Gastrocnemius medialis (tissue), 4 donors: ENCODE measurements around the gene OSGIN1. TPM values are rescaled to one million over a fixed set of nuclear protein-coding genes. Genes with fewer than 3 reads are reported as not detected.

ENCODE experiments used
- ATAC-seq, 2 donors: fragments of 150-250 bp; one replicate each; pipeline ENCODE4 v1.9.1; 2016
- DNase-seq, 2 donors: peaks; one replicate each; pipeline ENCODE4 v3.0.0-alpha.2; 2019
- H3K27ac ChIP-seq, 4 donors: fragments of 200-600 bp; sonication (generic); 1 replicate in 1 of 4; 2 replicates in 3 of 4; pipeline ENCODE4 v1.5.1; 2016 to 2018; ENCODE audit warnings: mild to moderate bottlenecking in 2 of 4, moderate library complexity in 1 of 4
- H3K27me3 ChIP-seq, 3 donors: fragments of 200-600 bp; sonication (generic) in 2 of 3; 1 replicate in 1 of 3; 2 replicates in 2 of 3; pipeline versions ENCODE4 v1.5.1 to v1.6.0; 2016 to 2019; ENCODE audit warnings: mild to moderate bottlenecking in 1 of 3, moderate library complexity in 1 of 3
- H3K36me3 ChIP-seq, 2 donors: fragments of 200-600 bp; sonication (generic) in 1 of 2; one replicate each; pipeline ENCODE4 v1.5.1; 2017 to 2018
- H3K4me1 ChIP-seq, 2 donors: fragments of 200-600 bp; sonication (generic) in 1 of 2; one replicate each; pipeline ENCODE4 v1.5.1; 2016 to 2017; ENCODE audit warnings: mild to moderate bottlenecking in 2 of 2
- H3K4me3 ChIP-seq, 4 donors: fragments of 200-600 bp; sonication (generic) in 3 of 4; 1 replicate in 1 of 4; 2 replicates in 3 of 4; pipeline ENCODE4 v1.5.1; 2016 to 2019; ENCODE audit warnings: mild to moderate bottlenecking in 2 of 4
- H3K9me3 ChIP-seq, 3 donors: fragments of 200-600 bp; sonication (generic) in 2 of 3; 1 replicate in 1 of 3; 2 replicates in 2 of 3; pipeline ENCODE4 v1.5.1; 2016 to 2019
- POLR2A ChIP-seq, 2 donors: fragments of 450-650 bp; IDR thresholded peaks; one replicate each; pipeline ENCODE4 v1.6.1; 2017; ENCODE audit warnings: antibody characterized with exemption in 2 of 2, mild to moderate bottlenecking in 2 of 2, moderate library complexity in 2 of 2
- in situ Hi-C, 4 donors: fragments of 200-750 bp; cut with MboI; loops; one replicate each; pipeline versions ENCODE4 v1.15.0 to v1.8.0; 2017; ENCODE audit warnings: low sequenced_read_pairs in 4 of 4
- intact Hi-C: fragments of 100-400 bp; cut with DNase I; formaldehyde crosslinking; loops from one replicate; pipeline ENCODE4 v1.15.1; 2023; ENCODE audit warnings: low total_unique reads
- total RNA-seq, 4 donors: library from RNA; depleted of rRNA; stranded (reverse); fragments of >200 nt; gene quantifications; one replicate each; pipeline versions ENCODE4 v1.1.0 to v1.2.3, GENCODE V29; 2016
- TF ChIP-seq, protein P1 (sequence below), 5 experiments: fragments of 450-650 bp in 3 of 5; fragments of 200-600 bp in 2 of 5; sonication (generic) in 2 of 5; IDR thresholded peaks in 4 of 5; conservative IDR thresholded peaks in 1 of 5; 1 replicate in 4 of 5; 2 replicates in 1 of 5; pipeline ENCODE4 v1.5.1; 2016 to 2019; ENCODE audit warnings: antibody characterized with exemption in 5 of 5, mild to moderate bottlenecking in 3 of 5, moderate library complexity in 3 of 5

The OSGIN1 gene, protein sequence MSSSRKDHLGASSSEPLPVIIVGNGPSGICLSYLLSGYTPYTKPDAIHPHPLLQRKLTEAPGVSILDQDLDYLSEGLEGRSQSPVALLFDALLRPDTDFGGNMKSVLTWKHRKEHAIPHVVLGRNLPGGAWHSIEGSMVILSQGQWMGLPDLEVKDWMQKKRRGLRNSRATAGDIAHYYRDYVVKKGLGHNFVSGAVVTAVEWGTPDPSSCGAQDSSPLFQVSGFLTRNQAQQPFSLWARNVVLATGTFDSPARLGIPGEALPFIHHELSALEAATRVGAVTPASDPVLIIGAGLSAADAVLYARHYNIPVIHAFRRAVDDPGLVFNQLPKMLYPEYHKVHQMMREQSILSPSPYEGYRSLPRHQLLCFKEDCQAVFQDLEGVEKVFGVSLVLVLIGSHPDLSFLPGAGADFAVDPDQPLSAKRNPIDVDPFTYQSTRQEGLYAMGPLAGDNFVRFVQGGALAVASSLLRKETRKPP
- total RNA-seq, result 10 to 100 TPM in 3 of 4 donors, 1 to 10 TPM in 1; 9.6 to 24.9 (median 13.2) TPM

DNA sequence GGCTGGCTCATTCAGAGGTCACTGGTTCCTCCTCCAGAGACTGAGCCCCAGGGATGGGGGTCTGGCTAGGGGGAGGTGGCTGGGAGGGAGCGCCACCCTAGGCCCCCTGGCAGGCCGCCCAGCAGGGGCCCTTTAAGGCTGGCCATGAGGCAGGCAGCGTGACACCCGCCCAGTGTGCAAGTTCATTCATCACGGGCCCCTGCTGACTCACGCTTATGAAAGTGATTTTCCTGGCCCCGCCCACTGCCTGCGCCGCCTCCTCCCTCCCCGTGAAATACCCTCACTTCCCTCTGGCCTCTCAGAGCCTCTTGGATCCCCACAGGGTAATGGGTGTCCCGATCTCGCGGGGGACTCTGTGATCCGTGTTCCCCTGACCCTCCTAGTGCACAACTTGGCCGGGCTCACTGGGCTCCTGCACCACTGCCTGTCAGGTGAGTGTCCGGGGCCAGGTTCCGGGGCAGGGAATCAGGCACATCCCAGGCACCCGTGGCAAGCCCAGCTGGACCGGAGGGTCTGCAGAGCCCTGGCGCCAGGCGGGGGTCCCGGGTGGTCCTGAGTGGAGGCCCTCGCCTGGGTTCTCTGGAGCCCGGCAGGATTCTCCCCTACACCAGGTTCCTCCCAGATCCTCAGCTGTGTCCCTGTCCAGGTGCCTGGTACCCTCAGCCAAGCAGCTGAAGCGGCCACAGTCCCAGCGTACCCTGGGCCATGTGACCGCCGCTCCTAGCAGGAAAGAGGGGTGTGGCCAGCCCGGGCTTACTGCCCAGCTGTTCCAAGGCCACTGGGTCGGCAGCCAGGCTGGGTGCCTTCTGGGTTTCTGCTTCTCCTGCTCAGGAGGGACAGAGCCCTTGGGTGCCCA is at the start of gene OSGIN1:
Gene OSGIN1 (plus strand): TSS at position 301 of the 856 bp plus-strand sequence. CDS start 4,432 bp downstream, outside the sequence.
- TF ChIP-seq POLR2A (IDR thresholded peaks at IDR 0.05), result peak; percentile 95 to 96
- TF ChIP-seq, protein P1, sequence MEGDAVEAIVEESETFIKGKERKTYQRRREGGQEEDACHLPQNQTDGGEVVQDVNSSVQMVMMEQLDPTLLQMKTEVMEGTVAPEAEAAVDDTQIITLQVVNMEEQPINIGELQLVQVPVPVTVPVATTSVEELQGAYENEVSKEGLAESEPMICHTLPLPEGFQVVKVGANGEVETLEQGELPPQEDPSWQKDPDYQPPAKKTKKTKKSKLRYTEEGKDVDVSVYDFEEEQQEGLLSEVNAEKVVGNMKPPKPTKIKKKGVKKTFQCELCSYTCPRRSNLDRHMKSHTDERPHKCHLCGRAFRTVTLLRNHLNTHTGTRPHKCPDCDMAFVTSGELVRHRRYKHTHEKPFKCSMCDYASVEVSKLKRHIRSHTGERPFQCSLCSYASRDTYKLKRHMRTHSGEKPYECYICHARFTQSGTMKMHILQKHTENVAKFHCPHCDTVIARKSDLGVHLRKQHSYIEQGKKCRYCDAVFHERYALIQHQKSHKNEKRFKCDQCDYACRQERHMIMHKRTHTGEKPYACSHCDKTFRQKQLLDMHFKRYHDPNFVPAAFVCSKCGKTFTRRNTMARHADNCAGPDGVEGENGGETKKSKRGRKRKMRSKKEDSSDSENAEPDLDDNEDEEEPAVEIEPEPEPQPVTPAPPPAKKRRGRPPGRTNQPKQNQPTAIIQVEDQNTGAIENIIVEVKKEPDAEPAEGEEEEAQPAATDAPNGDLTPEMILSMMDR (IDR thresholded peaks at IDR 0.05 in 4 of 5, conservative IDR thresholded peaks at IDR 0.05 in 1 of 5), result peak in 1 of 5 experiments; percentile 7
- Histone ChIP-seq H3K27me3 (no peaks in the 10 kb centered on the region), H3K4me3 (peak within 1 kb of the TSS; percentile 66 to 88 (median 77)), H3K27ac (peak within 1 kb of the TSS; percentile 93 to 100 (median 97)), H3K9me3 (no peaks in the 10 kb centered on the region), H3K36me3 (peaks cover 0 to 13% of the 10 kb centered on the region in 2 donors), H3K4me1 (peaks cover 32 to 48% of the 10 kb centered on the region in 2 donors)
- peak; percentile 85 to 89 for ATAC-seq
- in situ Hi-C loops (loop anchor here (10.0 to 25.0 kb wide), 7 partner anchors 109 to 534 kb away; partner anchors contain the start of genes TAF1C (in 2 of the 4), ADAD2 (in 1 of the 4) and HSBP1 (in 1 of the 4)), intact Hi-C loops (loop anchor here (1.0 to 5.0 kb wide), 4 partner anchors 26 to 549 kb away; partner anchors contain the start of genes MEAK7 and MLYCD)
- DNase-seq, result peak; percentile 95 to 97

DNA sequence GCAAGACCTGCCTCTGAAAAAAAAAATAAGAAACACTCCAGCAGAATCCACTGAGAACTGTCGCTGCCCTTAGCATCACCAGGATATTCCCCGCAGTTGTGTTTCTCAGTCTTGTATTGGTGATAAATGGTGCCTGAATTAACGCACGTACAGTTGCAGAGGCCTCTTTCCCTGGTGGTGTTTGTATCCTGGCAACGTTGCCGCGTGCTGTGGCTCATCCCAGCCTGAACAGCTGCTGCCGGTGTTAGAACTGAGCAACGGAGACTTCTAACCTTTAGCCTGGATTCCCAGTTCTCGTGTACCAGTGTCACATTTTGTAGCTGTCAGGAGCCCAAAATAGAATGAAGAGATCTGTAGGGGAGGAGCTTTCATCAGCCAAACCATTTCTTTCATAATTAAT is 49.3 kb upstream of the OSGIN1 start:
- ATAC-seq (peak; percentile 81 to 87), DNase-seq (peak; percentile 93 to 95)
- H3K4me3 ChIP-seq, result peak overlapping the region; percentile 19 to 36 (median 21)
- H3K27ac ChIP-seq, result peak overlapping the region; percentile 91 to 97 (median 94)
- no peaks in the 10 kb centered on the region for H3K27me3 ChIP-seq
- H3K36me3 ChIP-seq, result peaks cover 0 to 8% of the 10 kb centered on the region in 2 donors
- intact Hi-C loops, result no loop called here
- in situ Hi-C loops, result no loop called here
- TF ChIP-seq POLR2A (IDR thresholded peaks at IDR 0.05), result peak; percentile 49 to 62
- TF ChIP-seq, protein P1 (IDR thresholded peaks at IDR 0.05 in 4 of 5, conservative IDR thresholded peaks at IDR 0.05 in 1 of 5), result no peak
- H3K4me1 ChIP-seq, result peaks cover 80 to 84% of the 10 kb centered on the region in 2 donors
- no peaks in the 10 kb centered on the region for H3K9me3 ChIP-seq

DNA sequence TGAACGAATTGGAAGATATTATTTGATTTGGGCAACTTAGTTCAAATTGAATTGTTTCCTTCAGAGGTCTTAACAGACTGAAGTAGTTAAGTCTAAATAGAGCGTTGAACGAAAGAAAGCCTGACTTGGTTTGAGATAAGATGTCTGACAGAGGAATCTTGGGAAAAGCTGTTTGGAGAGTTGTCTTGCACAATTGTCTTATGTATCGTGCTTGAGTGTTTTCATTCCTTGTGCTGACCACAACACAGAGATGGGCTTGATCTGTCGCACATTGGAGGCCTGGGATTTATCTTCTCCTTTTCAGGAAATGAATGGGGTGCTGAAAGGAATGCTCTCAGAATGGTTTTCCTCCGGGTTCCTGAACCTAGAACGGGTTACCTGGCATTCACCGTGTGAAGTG is 46.4 kb upstream of the OSGIN1 start:
- no peak for TF ChIP-seq POLR2A (IDR thresholded peaks at IDR 0.05)
- TF ChIP-seq, protein P1 (IDR thresholded peaks at IDR 0.05 in 4 of 5, conservative IDR thresholded peaks at IDR 0.05 in 1 of 5), result no peak
- Histone ChIP-seq H3K4me3 (peak overlapping the region in 3 of 4 donors; percentile 8 to 26 (median 19)), H3K27me3 (no peaks in the 10 kb centered on the region), H3K4me1 (peaks cover 65 to 72% of the 10 kb centered on the region in 2 donors), H3K9me3 (no peaks in the 10 kb centered on the region), H3K27ac (peak overlapping the region; percentile 91 to 97 (median 94)), H3K36me3 (peaks cover 0 to 25% of the 10 kb centered on the region in 2 donors)
- DNase-seq (no peak), ATAC-seq (no peak)
- intact Hi-C loops (no loop called here), in situ Hi-C loops (no loop called here)

DNA sequence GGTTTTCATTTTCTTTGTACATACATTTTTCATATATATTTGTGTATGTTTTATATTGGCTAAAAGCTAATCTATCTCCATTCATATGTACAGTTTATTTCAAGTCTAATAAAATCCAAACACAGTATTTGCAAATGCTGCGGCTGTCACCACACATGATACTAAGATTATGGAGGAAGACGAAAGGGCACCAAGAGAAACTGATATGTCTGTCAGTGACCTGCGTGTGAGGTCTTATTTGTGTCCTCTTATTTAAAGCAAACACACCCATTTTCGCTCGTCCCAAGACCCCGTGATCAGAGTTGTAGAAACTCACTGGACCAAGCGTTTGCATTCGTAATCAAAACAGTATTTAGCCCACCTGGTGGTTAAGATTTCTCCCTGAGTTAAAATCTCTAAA is 45.9 kb upstream of the OSGIN1 start:
- in situ Hi-C loops, result no loop called here
- H3K4me1 ChIP-seq, result peaks cover 63 to 72% of the 10 kb centered on the region in 2 donors
- peak overlapping the region; percentile 91 to 97 (median 94) for H3K27ac ChIP-seq
- intact Hi-C loops, result no loop called here
- no peaks in the 10 kb centered on the region for H3K27me3 ChIP-seq
- H3K4me3 ChIP-seq, result peak overlapping the region in 3 of 4 donors; percentile 8 to 26 (median 19)
- TF ChIP-seq, protein P1 (IDR thresholded peaks at IDR 0.05 in 4 of 5, conservative IDR thresholded peaks at IDR 0.05 in 1 of 5), result no peak
- peak; percentile 28 to 46 for TF ChIP-seq POLR2A (IDR thresholded peaks at IDR 0.05)
- no peak for DNase-seq
- H3K9me3 ChIP-seq, result no peaks in the 10 kb centered on the region
- H3K36me3 ChIP-seq, result peaks cover 0 to 25% of the 10 kb centered on the region in 2 donors
- peak; percentile 49 to 60 for ATAC-seq
